EL (cell line): ENCODE results near the gene RGS13.

Source experiments
- DNase-seq: peaks from one replicate; pipeline ENCODE4 v3.0.0-alpha.2; 2016

RGS13 gene

DNA sequence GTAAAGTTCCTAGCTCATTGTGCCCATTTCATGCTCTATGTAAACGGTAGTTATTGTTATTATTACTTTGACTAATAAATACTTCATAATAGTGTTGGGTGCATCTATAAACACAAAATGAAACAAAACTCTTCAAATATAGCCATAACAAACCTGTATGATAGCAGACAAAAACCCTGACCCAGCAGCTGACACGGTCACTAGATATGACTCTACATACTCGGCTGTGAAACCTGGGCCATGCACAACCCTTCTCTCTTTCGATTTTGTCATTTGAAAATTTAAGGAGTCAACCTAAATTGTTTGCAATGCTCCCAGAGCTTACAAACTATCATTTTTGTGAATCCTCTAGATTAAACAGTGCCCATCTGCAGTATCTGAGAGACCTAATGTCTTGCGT, 8.0 kb upstream of the RGS13 start:
- no peak for DNase-seq

- DNase-seq: no peak
These were observed 7.4 kb upstream of the RGS13 start for GRCh38 chr1:192628396-192629057.

GRCh38 chr1:192629612-192630011, 6.3 kb upstream of the RGS13 start:
- DNase-seq: no peak

DNA sequence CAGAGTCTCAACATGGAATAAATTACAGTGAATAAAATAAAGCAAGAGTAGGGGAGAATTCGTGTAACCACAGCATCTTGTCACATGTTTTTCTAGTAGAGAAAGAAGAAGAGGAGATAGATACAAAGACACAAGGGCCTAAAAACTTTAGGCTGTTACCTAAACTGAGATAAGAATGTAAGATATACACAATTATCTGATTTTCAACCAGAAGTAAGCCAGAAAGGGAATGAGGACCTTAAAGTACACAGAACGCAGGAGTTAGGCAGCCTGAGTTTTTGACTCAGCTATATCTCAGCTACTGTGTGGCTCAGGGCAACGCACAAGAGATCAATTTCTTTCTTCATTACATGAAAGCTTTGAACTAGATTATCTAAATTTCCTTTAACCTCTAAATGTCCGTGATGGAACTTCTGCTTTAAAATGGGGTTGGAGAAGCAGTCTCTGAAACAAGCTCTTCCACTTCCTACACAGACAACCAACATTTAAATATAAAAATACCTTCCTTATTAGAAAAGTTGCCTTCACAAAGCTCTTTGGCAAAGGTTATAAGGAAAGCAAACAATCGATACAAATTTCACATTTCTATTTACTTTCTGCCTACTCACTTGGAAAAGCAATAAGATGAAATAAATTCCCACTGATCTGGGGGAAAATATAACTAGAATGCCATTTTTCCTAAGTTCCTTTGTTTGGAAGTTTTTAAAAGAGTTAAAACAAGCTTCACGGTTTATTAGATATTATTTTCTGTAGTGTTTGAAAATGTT, 5.2 kb upstream of the RGS13 start:
- no peak for DNase-seq

DNA sequence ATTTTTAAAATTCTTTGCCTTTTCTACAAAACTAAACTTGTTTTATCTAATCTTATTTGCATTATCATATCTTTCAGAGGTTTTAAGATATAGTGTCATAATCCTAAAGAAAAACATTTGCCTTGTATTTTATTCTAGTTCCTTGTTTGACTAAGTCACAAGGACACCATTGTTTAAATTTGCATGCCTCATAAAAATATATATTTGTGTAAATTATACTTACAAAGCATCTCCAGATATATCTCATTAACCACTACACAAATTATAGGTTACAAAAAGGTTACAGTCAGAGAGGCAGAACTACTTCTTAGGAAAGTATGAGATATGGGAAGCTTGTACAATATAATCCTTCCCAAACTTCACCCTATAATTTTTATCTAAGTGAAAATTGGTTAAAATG, 4.2 kb upstream of the RGS13 start:
- no peak for DNase-seq

DNA sequence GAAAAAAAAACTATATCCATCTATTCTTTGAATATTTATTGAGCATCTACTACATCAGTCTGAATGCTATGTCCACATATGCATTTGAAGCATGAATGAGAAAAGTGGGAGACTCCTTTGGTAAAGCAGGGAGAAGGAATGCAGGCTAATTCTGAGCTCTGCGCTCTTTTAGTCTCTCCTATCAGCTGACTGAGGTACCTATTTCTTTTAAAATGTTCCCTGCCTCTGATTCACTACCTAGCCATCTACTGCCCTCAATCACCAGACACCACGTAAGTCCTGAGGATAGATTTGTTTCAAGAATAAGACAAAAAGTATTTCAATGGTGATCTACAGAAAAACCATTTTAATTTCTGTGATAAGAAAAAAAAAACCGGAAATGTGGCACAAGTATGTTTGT, 3.8 kb upstream of the RGS13 start:
- DNase-seq: no peak

DNA sequence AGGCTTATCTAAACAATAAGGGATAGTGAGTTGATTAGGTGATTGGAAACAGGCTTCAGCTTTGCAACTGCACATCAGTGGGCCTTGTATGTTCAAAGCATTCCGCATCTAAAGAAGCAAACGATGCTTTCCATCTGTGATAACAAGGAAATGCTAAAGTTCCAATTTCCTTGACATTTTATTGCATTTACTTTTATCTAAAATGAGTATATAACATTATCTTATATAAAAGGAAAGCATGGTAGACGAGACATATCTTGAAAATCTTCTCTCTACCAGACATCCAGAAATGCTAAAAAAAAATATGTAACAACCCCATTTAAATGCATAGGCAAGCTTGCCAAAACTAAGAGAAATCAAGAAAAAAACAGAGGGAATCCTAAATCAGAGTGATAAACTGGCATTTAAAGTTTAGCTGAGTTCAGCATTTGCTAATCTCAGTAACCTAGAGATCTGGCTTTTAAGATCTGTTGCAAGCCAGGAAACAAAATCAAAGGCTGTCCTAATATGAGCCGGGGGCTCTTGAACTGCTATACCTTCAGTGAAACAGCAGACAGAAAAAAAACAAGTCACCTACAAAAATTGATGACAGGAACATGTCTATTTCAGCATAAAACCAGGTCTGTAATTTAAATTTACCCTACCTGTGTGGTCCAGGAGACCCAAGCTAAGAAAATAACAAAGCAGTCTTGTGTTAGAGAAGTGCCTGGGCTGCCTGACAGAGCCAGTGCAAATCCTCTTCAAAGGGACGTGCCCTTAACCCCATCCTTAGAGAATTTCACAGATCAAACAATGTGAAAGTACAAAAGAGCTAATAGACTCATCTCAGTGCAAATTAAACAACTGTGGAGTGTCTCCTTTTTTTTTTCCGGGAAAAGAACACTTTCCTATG, 3.1 kb upstream of the RGS13 start:
- no peak for DNase-seq

- no peak for DNase-seq
These were observed 2.3 kb upstream of the RGS13 start for GRCh38 chr1:192633533-192634253.

DNA sequence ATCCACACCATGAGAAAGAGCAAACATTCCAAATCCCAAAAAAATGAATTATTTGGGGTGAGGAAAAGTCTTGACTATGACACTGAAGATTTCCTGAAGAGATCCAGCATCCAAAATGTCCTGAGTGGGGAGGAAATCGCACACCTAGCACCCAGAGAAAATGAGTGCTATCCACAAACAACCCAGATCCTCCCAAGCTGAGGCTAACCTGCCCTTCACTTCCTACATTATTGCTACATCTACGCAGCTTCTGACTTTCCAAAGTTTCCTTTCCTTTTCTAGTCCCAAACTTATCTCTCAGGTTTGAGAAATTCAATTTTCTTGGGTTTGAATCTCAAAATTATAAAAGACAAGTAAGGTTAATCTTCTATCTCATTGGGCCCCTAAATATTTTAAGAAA, 906 bp upstream of the RGS13 start:
- DNase-seq: no peak

GRCh38 chr1:192639607-192640368, 3.8 kb downstream of the RGS13 start:
- DNase-seq: peak; percentile 65

DNA sequence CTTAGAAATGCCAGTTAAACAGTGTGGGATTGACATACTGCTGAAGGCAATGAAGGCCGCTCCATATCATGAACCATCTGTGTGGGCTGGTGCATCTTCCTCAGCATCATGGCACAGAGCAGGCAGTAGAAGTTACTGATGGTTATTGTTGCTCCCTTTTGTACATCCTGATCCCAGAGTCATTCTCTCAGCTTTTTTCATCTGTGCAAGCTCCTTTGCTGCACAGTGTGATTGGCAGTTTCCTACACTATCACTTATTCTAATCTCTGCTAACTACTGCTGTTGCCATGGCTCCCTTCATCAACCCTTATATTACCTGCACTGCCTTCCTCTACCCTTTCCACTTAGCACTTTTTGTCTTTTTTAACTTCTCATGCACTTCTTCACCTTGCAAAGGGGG, 16.2 kb downstream of the RGS13 start:
- DNase-seq: no peak

- DNase-seq: no peak
These were observed 18.2 kb downstream of the RGS13 start for GRCh38 chr1:192654120-192654519.

GRCh38 chr1:192654591-192655251, 18.8 kb downstream of the RGS13 start:
- peak; percentile 61 for DNase-seq

GRCh38 chr1:192657760-192658159, 21.8 kb downstream of the RGS13 start:
- no peak for DNase-seq

DNA sequence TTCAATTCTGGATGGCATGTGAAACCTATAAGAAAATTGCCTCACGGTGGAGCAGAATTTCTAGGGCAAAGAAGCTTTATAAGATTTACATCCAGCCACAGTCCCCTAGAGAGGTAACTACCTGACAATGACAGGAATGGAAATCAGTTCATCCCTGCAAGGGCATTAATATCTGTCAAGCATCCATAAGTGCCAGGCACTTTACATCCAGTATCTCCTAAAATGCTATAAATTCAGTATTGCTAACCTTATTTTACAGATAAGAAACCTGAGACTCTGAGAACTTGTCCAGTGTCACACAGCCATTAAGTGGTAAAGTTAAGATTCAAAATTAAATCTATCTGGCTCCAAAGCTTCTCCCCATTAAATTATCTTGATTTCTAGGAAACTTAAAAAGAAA, 22.3 kb downstream of the RGS13 start:
- DNase-seq: no peak

- no peak for DNase-seq
These were observed 24.7 kb downstream of the RGS13 start for GRCh38 chr1:192660613-192661012.

GRCh38 chr1:192668409-192668983, 32.5 kb downstream of the RGS13 start:
- no peak for DNase-seq

GRCh38 chr1:192669174-192669573, 33.2 kb downstream of the RGS13 start:
- no peak for DNase-seq

DNA sequence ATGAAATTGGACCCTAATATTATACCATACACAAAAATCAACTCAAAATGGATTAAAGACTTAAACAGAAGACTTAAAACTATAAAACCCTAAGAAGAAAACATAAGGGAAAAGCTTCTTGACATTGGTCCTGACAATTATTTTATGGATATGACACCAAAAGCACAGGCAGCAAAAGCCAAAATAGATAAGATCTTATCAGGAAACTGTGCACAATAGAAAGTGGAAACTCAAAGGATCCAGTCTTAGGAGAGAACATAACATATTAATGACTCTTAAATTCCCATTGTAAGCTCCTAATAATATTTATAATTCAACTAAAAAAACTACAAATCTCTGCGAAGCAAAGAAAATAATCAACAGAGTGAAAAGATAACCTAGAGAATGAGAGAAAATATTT, 39.8 kb downstream of the RGS13 start:
- DNase-seq: no peak

DNA sequence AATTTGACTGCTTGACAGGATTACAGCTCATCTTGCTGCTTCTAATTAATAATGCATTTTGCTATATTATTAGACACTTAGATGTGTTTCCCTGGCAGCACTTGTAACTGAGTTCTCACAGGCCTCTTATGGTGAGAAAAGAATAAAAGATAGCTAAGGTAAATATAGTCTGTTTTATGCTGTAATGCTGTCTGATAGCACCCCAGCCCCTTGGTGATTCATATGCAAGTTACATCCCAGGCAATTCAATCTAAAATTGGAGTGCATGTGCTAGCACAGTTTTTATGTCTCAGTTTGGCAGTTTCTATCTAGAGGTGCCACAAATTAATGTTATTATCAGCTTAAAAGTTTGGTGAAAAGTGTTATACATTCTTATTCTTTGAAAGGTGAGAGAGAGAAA, 42.2 kb downstream of the RGS13 start:
- DNase-seq: no peak

DNA sequence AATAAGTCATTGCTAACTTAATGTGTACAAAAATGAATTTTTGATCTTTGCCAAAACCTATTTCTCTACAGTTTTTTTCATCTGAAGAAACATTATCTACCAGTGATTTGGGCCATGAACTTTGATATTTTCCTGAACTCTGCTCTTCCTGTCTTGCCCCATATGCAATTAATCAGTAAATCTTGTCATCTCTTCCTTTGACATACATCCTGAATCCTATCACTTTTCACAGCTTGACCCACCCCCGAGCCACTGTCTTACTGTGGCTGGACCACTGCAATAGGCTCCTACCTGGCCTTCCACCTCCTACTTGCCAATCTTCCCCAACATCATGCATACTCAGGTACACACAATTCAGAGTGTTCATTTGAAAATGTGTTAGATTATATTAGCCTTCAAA, 46.4 kb downstream of the RGS13 start:
- DNase-seq: no peak
